GM23338 (cell line): Measurements from ENCODE around the gene DOCK2.

Source experiments
- CREB1 ChIP-seq: fragments of 250-450 bp; sonication (Bioruptor Pico); IDR thresholded peaks from 2 replicates; pipeline ENCODE4 v1.5.0; 2020; ENCODE audit warnings: low read depth, mild to moderate bottlenecking, moderate library complexity
- CTCF ChIP-seq, 2 experiments: fragments of 200-600 bp in 1 of 2; sonication (generic) in 1 of 2; conservative IDR thresholded peaks; 2 replicates each; pipeline versions ENCODE4 v1.5.1 to v1.6.1; 2016 to 2017; ENCODE audit warnings: antibody characterized with exemption in 2 of 2, low read depth in 2 of 2, mild to moderate bottlenecking in 2 of 2, moderate library complexity in 1 of 2
- ETS1 ChIP-seq: IDR thresholded peaks from 2 replicates; pipeline ENCODE4 v1.6.1; 2016; ENCODE audit warnings: antibody characterized with exemption
- EZH2 ChIP-seq: fragments of 200-600 bp; sonication (generic); IDR thresholded peaks from one replicate; pipeline ENCODE4 v1.8.0; 2017; ENCODE audit warnings: antibody characterized with exemption, mild to moderate bottlenecking, low read depth; ENCODE audit not compliant: unreplicated experiment
- EZH2phosphoT487 ChIP-seq: fragments of 200-600 bp; sonication (generic); IDR thresholded peaks from one replicate; pipeline ENCODE4 v1.8.1; 2018; ENCODE audit warnings: antibody characterized with exemption; ENCODE audit not compliant: unreplicated experiment
- JUNB ChIP-seq: IDR thresholded peaks from one replicate; pipeline ENCODE4 v1.6.1; 2016; ENCODE audit warnings: antibody characterized with exemption; ENCODE audit not compliant: unreplicated experiment
- NANOG ChIP-seq: IDR thresholded peaks from 2 replicates; pipeline ENCODE4 v1.6.1; 2016; ENCODE audit warnings: antibody characterized with exemption, borderline replicate concordance
- POLR2AphosphoS5 ChIP-seq: IDR thresholded peaks from 2 replicates; pipeline ENCODE4 v1.6.1; 2016; ENCODE audit warnings: antibody characterized with exemption, low read depth
- REST ChIP-seq: IDR thresholded peaks from one replicate; pipeline ENCODE4 v1.6.1; 2018; ENCODE audit warnings: antibody characterized with exemption; ENCODE audit not compliant: unreplicated experiment
- STAT1 ChIP-seq: IDR thresholded peaks from one replicate; pipeline ENCODE4 v1.6.1; 2016; ENCODE audit warnings: antibody characterized with exemption; ENCODE audit not compliant: unreplicated experiment
- ZNF114 ChIP-seq: fragments of 250-450 bp; sonication (Bioruptor Pico); IDR thresholded peaks from 2 replicates; pipeline ENCODE4 v1.5.0; 2020; ENCODE audit warnings: mild to moderate bottlenecking, moderate library complexity
- ZNF331 ChIP-seq: fragments of 250-450 bp; sonication (Bioruptor Pico); IDR thresholded peaks from 2 replicates; pipeline ENCODE4 v1.5.0; 2020; ENCODE audit warnings: low read depth, mild to moderate bottlenecking, moderate library complexity
- ZNF462 ChIP-seq: fragments of 250-450 bp; sonication (Bioruptor Pico); IDR thresholded peaks from 2 replicates; pipeline ENCODE4 v1.5.0; 2020; ENCODE audit warnings: mild to moderate bottlenecking, moderate library complexity

- TF ChIP-seq CTCF (conservative IDR thresholded peaks at IDR 0.05; ENCODE audit: low read depth in 2 of 2): no peak
- no peak for TF ChIP-seq NANOG
- TF ChIP-seq REST: no peak
- TF ChIP-seq ZNF462 (CRISPR knock-in tag): no peak
- no peak for TF ChIP-seq EZH2phosphoT487
- TF ChIP-seq JUNB: no peak
- TF ChIP-seq EZH2: no peak
- no peak for TF ChIP-seq POLR2AphosphoS5
- TF ChIP-seq ZNF331: no peak
- TF ChIP-seq CREB1: no peak
- no peak for TF ChIP-seq STAT1
- TF ChIP-seq ETS1: no peak
- TF ChIP-seq ZNF114 (CRISPR knock-in tag): no peak
Measured at GRCh38 chr5:169763376-169764017, 126.4 kb downstream of the DOCK2 start.
